Activated effector memory CD4-positive, alpha-beta T cell treated with anti-CD3 and anti-CD28 coated beads, Interleukin-2, amount 50 U/mL, for 16 hours (primary cell): ENCODE measurements around the gene ZER1.

Source experiments
- DNase-seq: peaks from one replicate; pipeline ENCODE4 v3.0.0-alpha.2; 2020

The ZER1 gene

GRCh38 chr9:128689293-128689774, 82.4 kb downstream of the ZER1 start:
- peak; percentile 86 for DNase-seq

- peak; percentile 97 for DNase-seq
Observed at GRCh38 chr9:128688501-128689292, 83.0 kb downstream of the ZER1 start, which contains the start of gene SET. SET (plus strand) TSS chr9:128689222; CDS start chr9:128689583, 361 bp downstream.

GRCh38 chr9:128687453-128687852, 84.3 kb downstream of the ZER1 start:
- DNase-seq: no peak

GRCh38 chr9:128685636-128686489, 85.9 kb downstream of the ZER1 start:
- peak; percentile 79 for DNase-seq

GRCh38 chr9:128684325-128685199, 87.2 kb downstream of the ZER1 start:
- DNase-seq: peak; percentile 90

GRCh38 chr9:128684065-128684324, 87.7 kb downstream of the ZER1 start:
- DNase-seq: no peak

- DNase-seq: peak; percentile 73
Observed at GRCh38 chr9:128683340-128684064, 88.2 kb downstream of the ZER1 start.
